H1 (cell line): ENCODE data around the gene AGBL4. TPM values are rescaled to one million over a fixed set of nuclear protein-coding genes. Genes with fewer than 3 reads are reported as not detected.

Experiments used
- CTCF ChIA-PET: fragments of 300-600 bp; sonication (Branson Sonifier 250); formaldehyde crosslinking; loops from one replicate; lab custom pipeline; 2021; ENCODE audit not compliant: partially characterized antibody; lab: Charles Lee
- POLR2A ChIA-PET: fragments of 300-600 bp; sonication (Branson Sonifier 250); formaldehyde crosslinking; loops from one replicate; lab custom pipeline; 2021; ENCODE audit warnings: inconsistent platforms; ENCODE audit not compliant: partially characterized antibody; lab: Charles Lee
- DNase-seq, 2 experiments: peaks; one replicate each; pipeline versions ENCODE4 v3.0.0 to v3.0.0-alpha.2; 2010 to 2022; ENCODE audit warnings: low spot score in 2 of 2, low read depth in 1 of 2, mixed read lengths in 1 of 2
- FAIRE-seq: peaks from 2 replicates; lab custom pipeline; 2011; peaks lifted over from hg19 to GRCh38; lab: Jason Lieb, UNC
- H2AFZ ChIP-seq: 2 replicates; pipeline ENCODE4 v1.8.1; 2012; ENCODE audit warnings: low read length, inconsistent platforms
- H2AK5ac ChIP-seq: 2 replicates; pipeline ENCODE4 v1.6.1; 2013; ENCODE audit warnings: low read depth, low read length
- H2BK120ac ChIP-seq: replicated peaks from 2 replicates; pipeline ENCODE3; 2013; ENCODE audit warnings: low read depth, low read length, inconsistent platforms
- H2BK12ac ChIP-seq: 2 replicates; pipeline ENCODE4 v1.6.1; 2013; ENCODE audit warnings: low read depth, low read length
- H2BK15ac ChIP-seq: 2 replicates; pipeline ENCODE4 v1.6.1; 2013; ENCODE audit warnings: low read length
- H2BK20ac ChIP-seq: 2 replicates; pipeline ENCODE4 v1.6.1; 2013; ENCODE audit warnings: low read length
- H2BK5ac ChIP-seq: 2 replicates; pipeline ENCODE4 v1.6.1; 2013; ENCODE audit warnings: low read depth, low read length
- H3K14ac ChIP-seq: 2 replicates; pipeline ENCODE4 v1.6.1; 2013; ENCODE audit warnings: inconsistent platforms; ENCODE audit not compliant: insufficient read length
- H3K18ac ChIP-seq: 2 replicates; pipeline ENCODE4 v1.6.1; 2013; ENCODE audit warnings: low read length; ENCODE audit errors: extremely low read depth
- H3K23ac ChIP-seq: 2 replicates; pipeline ENCODE4 v1.6.1; 2013; ENCODE audit warnings: inconsistent platforms; ENCODE audit not compliant: insufficient read length
- H3K23me2 ChIP-seq: 2 replicates; pipeline ENCODE4 v1.6.1; 2013; ENCODE audit warnings: low read depth, low read length
- H3K27ac ChIP-seq: 2 replicates; pipeline ENCODE4 v1.6.1; 2011; ENCODE audit warnings: low read depth, low read length, inconsistent platforms
- H3K27me3 ChIP-seq, 4 experiments: replicated peaks in 1 of 4; 1 replicate in 1 of 4; 2 replicates in 3 of 4; pipeline versions ENCODE4 v1.6.1 to v1.8.1; 2011 to 2013; ENCODE audit warnings: low read length in 3 of 4, mild to moderate bottlenecking in 3 of 4, inconsistent platforms in 2 of 4, mixed read lengths in 2 of 4, moderate library complexity in 1 of 4; ENCODE audit not compliant: control insufficient read depth in 3 of 4, insufficient read depth in 3 of 4; ENCODE audit errors: extremely low read depth in 1 of 4
- H3K36me3 ChIP-seq, 4 experiments: 2 replicates each; pipeline versions ENCODE4 v1.6.1 to v1.8.1; 2011 to 2013; ENCODE audit warnings: mild to moderate bottlenecking in 4 of 4, low read length in 3 of 4, moderate library complexity in 2 of 4, control low read depth in 1 of 4, inconsistent platforms in 1 of 4; ENCODE audit not compliant: insufficient read depth in 4 of 4, control insufficient read depth in 2 of 4
- H3K4ac ChIP-seq: replicated peaks from 2 replicates; pipeline ENCODE3; 2013; ENCODE audit warnings: low read length, low read depth, mixed read lengths, inconsistent platforms; ENCODE audit not compliant: insufficient read length
- H3K4me1 ChIP-seq, 4 experiments: replicated peaks in 1 of 4; 1 replicate in 1 of 4; 2 replicates in 3 of 4; pipeline versions ENCODE4 v1.6.1 to v1.8.1; 2011 to 2013; ENCODE audit warnings: low read length in 3 of 4, inconsistent platforms in 2 of 4, mixed read lengths in 1 of 4; ENCODE audit not compliant: insufficient read depth in 4 of 4, control insufficient read depth in 3 of 4
- H3K4me2 ChIP-seq, 2 experiments: 2 replicates each; pipeline versions ENCODE4 v1.6.1 to v1.8.1; 2011 to 2013; ENCODE audit warnings: low read depth in 2 of 2, low read length in 2 of 2, control low read depth in 1 of 2, inconsistent platforms in 1 of 2, mild to moderate bottlenecking in 1 of 2; ENCODE audit not compliant: insufficient read depth in 1 of 2
- H3K4me3 ChIP-seq, 4 experiments: fragments of 200-600, 300-600 bp in 1 of 4; sonication (generic), shearing (Covaris generic), sonication (Bioruptor Twin) in 1 of 4; 2 replicates each; pipeline versions ENCODE4 v1.5.1 to v1.8.1; 2011 to 2016; ENCODE audit warnings: low read length in 4 of 4, low read depth in 3 of 4, control low read depth in 2 of 4, inconsistent platforms in 2 of 4, mild to moderate bottlenecking in 2 of 4, mixed read lengths in 1 of 4, moderate library complexity in 1 of 4; ENCODE audit not compliant: insufficient read depth in 2 of 4; ENCODE audit errors: extremely low read depth in 1 of 4
- H3K56ac ChIP-seq: replicated peaks from 2 replicates; pipeline ENCODE3; 2013; ENCODE audit warnings: low read depth, mild to moderate bottlenecking, mixed read lengths, low read length, inconsistent platforms; ENCODE audit not compliant: insufficient read length
- H3K79me1 ChIP-seq: 2 replicates; pipeline ENCODE4 v1.6.1; 2013; ENCODE audit warnings: low read depth, low read length, control low read depth
- H3K79me2 ChIP-seq, 2 experiments: 2 replicates each; pipeline versions ENCODE4 v1.6.1 to v1.8.1; 2012 to 2013; ENCODE audit warnings: low read length in 2 of 2, mild to moderate bottlenecking in 2 of 2, inconsistent platforms in 1 of 2; ENCODE audit not compliant: insufficient read depth in 2 of 2, control insufficient read depth in 1 of 2
- H3K9ac ChIP-seq, 4 experiments: replicated peaks in 1 of 4; 1 replicate in 1 of 4; 2 replicates in 3 of 4; pipeline versions ENCODE4 v1.6.1 to v1.8.1; 2011 to 2013; ENCODE audit warnings: low read depth in 3 of 4, low read length in 3 of 4, control low read depth in 2 of 4, mild to moderate bottlenecking in 2 of 4, moderate library complexity in 2 of 4, inconsistent platforms in 1 of 4; ENCODE audit errors: extremely low read depth in 1 of 4
- H3K9me3 ChIP-seq, 2 experiments: 2 replicates each; pipeline versions ENCODE4 v1.6.1 to v1.8.1; 2012 to 2013; ENCODE audit warnings: mild to moderate bottlenecking in 2 of 2, moderate library complexity in 2 of 2, control low read depth in 1 of 2, inconsistent platforms in 1 of 2, low read depth in 1 of 2, low read length in 1 of 2, mixed read lengths in 1 of 2; ENCODE audit not compliant: insufficient read depth in 2 of 2
- H4K20me1 ChIP-seq, 2 experiments: replicated peaks in 1 of 2; 2 replicates each; pipeline versions ENCODE3 to v1.8.1; 2011 to 2013; ENCODE audit warnings: inconsistent platforms in 2 of 2, low read length in 2 of 2, mild to moderate bottlenecking in 1 of 2; ENCODE audit not compliant: insufficient read depth in 2 of 2, control insufficient read depth in 1 of 2
- H4K5ac ChIP-seq: 2 replicates; pipeline ENCODE4 v1.6.1; 2013; ENCODE audit warnings: low read length, low read depth, mixed read lengths, inconsistent platforms; ENCODE audit not compliant: insufficient read length
- H4K8ac ChIP-seq: 2 replicates; pipeline ENCODE4 v1.8.0; 2013; ENCODE audit warnings: mild to moderate bottlenecking, moderate library complexity, low read length, inconsistent platforms; ENCODE audit not compliant: insufficient read depth; ENCODE audit errors: extremely low read depth
- H4K91ac ChIP-seq: replicated peaks from 2 replicates; pipeline ENCODE3; 2013; ENCODE audit warnings: low read length, mixed read lengths, inconsistent platforms; ENCODE audit not compliant: insufficient read length
- NRF1 ChIP-seq: IDR thresholded peaks from 2 replicates; pipeline ENCODE4 v1.6.1; 2011; ENCODE audit warnings: mild to moderate bottlenecking, low read depth, low read length, improper control_type of control experiment
- SP4 ChIP-seq: IDR thresholded peaks from 2 replicates; pipeline ENCODE4 v1.6.1; 2012; ENCODE audit warnings: low read length, inconsistent platforms
- TAF1 ChIP-seq: IDR thresholded peaks from 2 replicates; pipeline ENCODE4 v1.6.1; 2011; ENCODE audit warnings: mild to moderate bottlenecking, low read depth, low read length
- TCF12 ChIP-seq: IDR thresholded peaks from 2 replicates; pipeline ENCODE4 v1.6.1; 2011; ENCODE audit warnings: low read depth, mild to moderate bottlenecking, low read length
- TEAD4 ChIP-seq: IDR thresholded peaks from 2 replicates; pipeline ENCODE4 v1.6.1; 2012; ENCODE audit warnings: low read depth, low read length, inconsistent platforms, mixed read lengths
- WGBS, 2 experiments: shearing (Covaris generic) in 1 of 2; methylation state at CpG; one replicate each; pipeline versions ENCODE4 v1.1.6 to v1.1.7; 2013 to 2015; ENCODE audit warnings: low lambda C conversion rate in 2 of 2, mixed read lengths in 2 of 2, inconsistent platforms in 1 of 2, low coverage in 1 of 2, missing lambda C conversion rate in 1 of 2; ENCODE audit not compliant: insufficient replicate concordance in 2 of 2, insufficient coverage in 1 of 2, insufficient read length in 1 of 2; ENCODE audit errors: extremely low coverage in 1 of 2, missing lambda C conversion rate in 1 of 2; 5-methylcytosine and 5-hydroxymethylcytosine counted together
- polyA plus RNA-seq, 7 experiments: library from polyadenylated mRNA; depleted of rRNA in 3 of 7; stranded (reverse) in 5 of 7; unstranded in 2 of 7; fragments of >200 nt in 5 of 7; fragments of 200-250 nt in 2 of 7; gene quantifications; 1 replicate in 5 of 7; 2 replicates in 1 of 7; 4 replicates in 1 of 7; pipeline versions ENCODE4 v1.2.1 to v1.2.3, GENCODE V29; 2011 to 2013; ENCODE audit warnings: missing spikeins in 2 of 7, mixed read lengths in 2 of 7
- total RNA-seq: library from RNA; stranded (reverse); fragmentation: NEBNext Ultra II Directional; extraction: Animal tissue kit (Norgen Biotek cat#: 25700); gene quantifications from 2 replicates; pipeline ENCODE4 v1.2.1, GENCODE V29; 2021

AGBL4 gene
- total and polyA plus RNA-seq, 2 of the 8 experiments (the other 6 are each of a cell fraction or from before 2014, with no cell fraction given) = 0.41 to 0.45 TPM

DNA sequence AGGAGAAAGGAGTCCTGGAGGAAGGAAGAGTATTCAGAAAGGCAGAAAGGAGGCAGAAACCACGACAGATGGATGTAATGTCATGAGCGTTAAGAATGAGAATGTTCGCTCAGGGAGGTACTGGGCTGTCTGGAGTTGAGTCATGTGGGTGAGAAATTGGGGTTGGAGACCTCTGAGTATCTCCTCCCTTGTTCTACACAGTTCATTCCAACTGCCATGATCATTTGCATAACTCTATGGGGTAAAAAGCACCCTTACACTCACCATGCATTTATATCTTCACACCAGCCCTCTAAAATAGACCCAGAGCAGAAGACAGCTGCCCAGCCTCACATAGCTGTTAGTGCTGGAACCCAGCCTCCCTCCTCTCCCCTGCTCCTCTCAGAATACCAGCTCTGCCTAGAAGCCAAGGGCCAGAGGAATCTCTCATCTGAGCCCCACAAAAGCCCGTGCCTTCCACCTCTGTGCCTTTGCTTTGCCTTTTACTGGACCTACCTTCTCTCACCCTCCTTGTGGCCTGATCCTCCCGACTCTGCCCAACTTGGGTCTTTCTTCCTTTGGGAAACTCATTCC, 1332.2 kb downstream of the AGBL4 start:
- peaks cover 0 to 5% (median 0%) of the 10 kb centered on the region in 4 experiments; a peak in 1 of 7 replicates for H3K4me1 ChIP-seq
- no peak overlapping the region for H3K56ac ChIP-seq
- no peak overlapping the region for H2AK5ac ChIP-seq
- no peaks in the 10 kb centered on the region for H3K79me2 ChIP-seq
- H3K9ac ChIP-seq = no peak overlapping the region
- no peak for FAIRE-seq
- 82% methylated on average over 5 of the region's 5 CpGs; no CpG with 5 or more reads in 1 of the 2 experiments for WGBS, 2 experiments
- no peaks in the 10 kb centered on the region for H3K9me3 ChIP-seq
- H2AFZ ChIP-seq = no peak overlapping the region
- H3K27me3 ChIP-seq = no peaks in the 10 kb centered on the region
- no peak overlapping the region for H3K4ac ChIP-seq
- no peak overlapping the region for H2BK12ac ChIP-seq
- no peaks in the 10 kb centered on the region for H3K79me1 ChIP-seq
- POLR2A ChIA-PET = no interaction called here
- H3K36me3 ChIP-seq = no peaks in the 10 kb centered on the region
- H4K5ac ChIP-seq = no peak overlapping the region
- H2BK5ac ChIP-seq = no peak overlapping the region
- H4K20me1 ChIP-seq = no peaks in the 10 kb centered on the region
- H3K4me2 ChIP-seq = no peak overlapping the region
- H2BK120ac ChIP-seq = no peak overlapping the region
- no peak overlapping the region for H2BK20ac ChIP-seq
- no peak overlapping the region for H4K8ac ChIP-seq
- no peak for TF ChIP-seq TAF1
- TF ChIP-seq SP4 = no peak
- no peak for TF ChIP-seq NRF1
- TF ChIP-seq TEAD4 = no peak
- no peak for TF ChIP-seq TCF12
- no peak for DNase-seq
- no peaks in the 10 kb centered on the region for H3K23me2 ChIP-seq
- no peak overlapping the region for H3K14ac ChIP-seq
- no peak overlapping the region for H3K18ac ChIP-seq
- no peak overlapping the region for H3K23ac ChIP-seq
- CTCF ChIA-PET = interaction anchor here (1.2 to 11.4 kb wide), 4 partner anchors 9 to 119 kb away, joined by 3 to 203 read pairs (median 10); no protein-coding TSS in a partner anchor
- no peak overlapping the region for H3K27ac ChIP-seq
- no peak overlapping the region for H2BK15ac ChIP-seq
- no peak overlapping the region for H4K91ac ChIP-seq
- no peak overlapping the region for H3K4me3 ChIP-seq
